GM12874 (cell line): ENCODE data around the gene DNAJC7.

Experiments
- TF ChIP-seq, protein P1 (sequence below): IDR thresholded peaks from 2 replicates; pipeline ENCODE4 v1.5.1; 2011; ENCODE audit warnings: low read depth, mild to moderate bottlenecking, control low read depth, low read length, moderate library complexity; ENCODE audit not compliant: insufficient read depth

Gene DNAJC7

GRCh38 chr17:41992576-41992975 lies 24.7 kb downstream of the DNAJC7 start:
- TF ChIP-seq, protein P1, sequence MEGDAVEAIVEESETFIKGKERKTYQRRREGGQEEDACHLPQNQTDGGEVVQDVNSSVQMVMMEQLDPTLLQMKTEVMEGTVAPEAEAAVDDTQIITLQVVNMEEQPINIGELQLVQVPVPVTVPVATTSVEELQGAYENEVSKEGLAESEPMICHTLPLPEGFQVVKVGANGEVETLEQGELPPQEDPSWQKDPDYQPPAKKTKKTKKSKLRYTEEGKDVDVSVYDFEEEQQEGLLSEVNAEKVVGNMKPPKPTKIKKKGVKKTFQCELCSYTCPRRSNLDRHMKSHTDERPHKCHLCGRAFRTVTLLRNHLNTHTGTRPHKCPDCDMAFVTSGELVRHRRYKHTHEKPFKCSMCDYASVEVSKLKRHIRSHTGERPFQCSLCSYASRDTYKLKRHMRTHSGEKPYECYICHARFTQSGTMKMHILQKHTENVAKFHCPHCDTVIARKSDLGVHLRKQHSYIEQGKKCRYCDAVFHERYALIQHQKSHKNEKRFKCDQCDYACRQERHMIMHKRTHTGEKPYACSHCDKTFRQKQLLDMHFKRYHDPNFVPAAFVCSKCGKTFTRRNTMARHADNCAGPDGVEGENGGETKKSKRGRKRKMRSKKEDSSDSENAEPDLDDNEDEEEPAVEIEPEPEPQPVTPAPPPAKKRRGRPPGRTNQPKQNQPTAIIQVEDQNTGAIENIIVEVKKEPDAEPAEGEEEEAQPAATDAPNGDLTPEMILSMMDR: no peak

GRCh38 chr17:41989702-41990419 lies 27.4 kb downstream of the DNAJC7 start:
- TF ChIP-seq, protein P1: no peak

DNA sequence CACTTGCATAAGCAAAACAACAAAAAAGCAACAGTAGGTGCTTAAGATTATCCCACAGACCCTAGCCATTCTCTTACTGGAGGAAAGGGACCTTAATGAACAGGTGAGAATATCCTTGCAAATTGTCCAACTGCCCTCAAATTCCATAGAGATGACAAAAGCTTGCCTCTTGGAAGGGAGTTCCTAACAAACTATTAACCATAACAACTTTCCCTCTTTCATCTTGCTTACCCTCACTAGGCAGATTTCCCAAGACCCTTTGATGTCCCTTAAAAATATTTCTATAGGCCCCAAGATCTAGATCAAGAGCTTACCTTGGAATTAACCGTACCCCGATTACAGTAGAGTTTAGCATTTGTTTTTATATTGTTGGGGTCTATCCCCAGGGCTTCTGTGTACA lies 28.8 kb downstream of the DNAJC7 start:
- TF ChIP-seq, protein P1: no peak

- TF ChIP-seq, protein P1: no peak
Observed at GRCh38 chr17:41987642-41988041, 29.6 kb downstream of the DNAJC7 start.

- TF ChIP-seq, protein P1: no peak
Observed at GRCh38 chr17:41986634-41987033, 30.6 kb downstream of the DNAJC7 start.

DNA sequence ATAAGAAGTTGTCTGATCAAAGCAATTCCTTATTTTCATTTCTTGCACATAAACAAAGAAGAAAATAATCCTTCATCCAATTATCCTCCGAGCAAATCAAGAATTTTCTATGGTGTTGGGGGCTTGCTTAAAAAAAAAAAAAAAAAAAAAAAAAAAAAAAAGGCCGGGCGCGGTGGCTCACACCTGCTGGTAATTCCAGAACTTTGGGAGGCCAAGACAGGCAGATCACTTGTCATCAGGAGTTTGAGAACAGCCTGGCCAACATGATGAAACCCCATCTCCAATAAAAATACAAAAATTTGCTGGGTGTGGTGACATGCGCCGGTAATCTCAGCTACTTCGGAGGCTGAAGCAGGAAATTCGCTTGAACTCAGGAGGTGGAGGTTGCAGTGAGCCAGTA lies 31.3 kb downstream of the DNAJC7 start:
- TF ChIP-seq, protein P1: no peak

DNA sequence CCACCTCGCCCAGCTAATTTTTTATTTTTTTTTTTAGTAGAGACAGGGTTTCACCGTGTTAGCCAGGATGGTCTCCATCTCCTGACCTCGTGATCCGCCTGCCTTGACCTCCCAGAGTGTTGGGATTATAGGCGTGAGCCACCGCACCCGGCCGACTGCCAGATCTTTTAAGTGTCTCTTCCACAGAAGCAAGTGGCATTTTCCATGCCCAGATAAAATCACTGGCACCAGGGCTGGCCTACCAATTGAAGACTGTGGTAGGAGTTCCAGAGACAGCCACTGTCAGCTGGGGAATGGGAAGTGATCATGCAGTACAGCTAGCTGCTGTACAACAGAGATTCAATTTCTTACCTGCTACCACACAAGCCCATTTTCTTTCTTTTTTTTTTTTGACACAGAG lies 32.8 kb downstream of the DNAJC7 start:
- TF ChIP-seq, protein P1: no peak
